NCI-H748 treated with DMSO at 0.1 percent for 48 hours (cell line): ENCODE measurements around the gene URB1.
"Not testable (repeated sequence)": the region's sequence is repeated elsewhere in the genome, so short reads cannot be mapped to it uniquely, and the experiment has no call there.

Source experiments
- DNase-seq: peaks from one replicate; lab custom pipeline; 2025; lab: John Stamatoyannopoulos, UW

Gene URB1

GRCh38 chr21:32319012-32319411 is 73.8 kb downstream of the URB1 start:
- no peak for DNase-seq

DNA sequence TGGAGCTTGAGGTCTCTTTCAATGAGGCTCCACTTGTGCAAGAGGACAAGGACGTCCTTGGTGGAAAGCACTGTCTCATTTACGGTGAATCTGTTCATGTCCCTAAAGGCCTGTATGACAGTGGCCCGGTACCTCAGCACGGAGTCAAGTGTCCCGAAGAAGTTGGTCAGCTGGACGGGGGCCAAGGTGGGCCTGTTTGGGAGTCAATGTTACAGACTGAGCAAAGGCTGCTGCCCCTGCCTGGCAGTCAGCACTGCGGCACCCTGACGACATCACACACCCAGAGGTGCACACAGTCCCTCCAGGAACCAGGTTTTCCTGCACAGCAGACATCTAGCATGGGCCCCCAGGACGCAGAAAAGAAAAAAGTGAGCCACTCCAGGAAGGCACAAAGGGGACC is 75.1 kb downstream of the URB1 start:
- DNase-seq = no peak

DNA sequence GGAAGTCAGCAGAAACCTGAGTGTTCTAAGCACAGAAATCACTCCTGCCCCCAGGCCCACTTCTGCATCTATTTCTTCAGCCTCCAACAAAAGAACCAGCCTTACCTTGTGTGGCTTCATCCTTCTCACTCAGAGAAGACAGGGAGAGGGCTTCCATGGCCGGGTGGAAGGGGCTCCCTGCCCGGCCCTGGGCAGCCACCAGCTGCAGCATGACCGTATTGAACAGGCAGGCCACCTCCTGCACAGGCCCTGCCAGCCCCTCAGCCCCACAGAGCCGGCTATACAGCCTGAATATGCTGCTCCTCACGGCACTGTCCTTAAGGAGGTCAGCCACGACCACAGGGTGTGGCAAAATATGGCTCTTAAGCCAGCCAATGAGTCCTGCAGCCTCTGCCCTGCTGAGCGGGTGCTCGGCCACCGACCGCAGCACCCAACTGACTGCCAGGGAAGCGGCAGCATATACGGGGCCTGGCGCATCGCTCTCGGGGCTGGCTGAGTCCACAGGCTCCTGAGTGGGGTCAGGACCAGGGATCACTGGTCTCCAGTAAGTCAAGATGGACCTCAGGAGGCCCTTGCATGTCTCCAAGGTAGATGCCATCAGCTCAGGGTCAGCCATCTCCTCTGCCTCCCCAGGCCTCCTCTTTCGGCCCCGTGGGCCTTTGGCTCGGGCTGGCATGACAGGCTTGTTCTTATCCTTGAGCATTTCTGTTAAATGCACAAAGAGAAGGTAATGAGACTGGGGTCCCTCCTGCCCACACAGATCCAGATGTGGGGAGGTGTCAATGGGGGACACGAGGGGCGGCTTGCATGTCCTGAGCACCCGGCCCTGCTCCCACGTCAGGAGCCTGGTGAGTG is 76.2 kb downstream of the URB1 start:
- no peak for DNase-seq

- DNase-seq = no peak
These were observed 77.1 kb downstream of the URB1 start for GRCh38 chr21:32315511-32316281.

DNA sequence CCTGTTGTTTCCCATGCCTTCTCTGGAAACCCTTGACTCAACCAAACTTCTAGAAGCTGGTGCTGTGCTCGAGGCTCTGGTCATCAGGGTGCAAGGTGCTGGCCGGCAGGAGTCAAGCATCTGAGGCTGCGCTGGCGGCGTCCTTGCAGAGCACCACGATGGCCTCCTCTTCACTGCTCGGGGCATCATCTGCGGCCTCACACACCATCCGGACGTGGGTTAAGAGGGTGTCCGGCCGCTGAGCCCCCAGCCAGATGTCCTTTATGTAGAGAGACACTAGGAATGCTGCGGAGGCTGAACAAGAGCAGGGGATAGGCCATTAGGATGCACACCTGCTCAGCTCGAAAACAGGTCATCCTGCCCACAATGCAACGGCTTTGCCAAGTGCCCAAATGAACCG is 78.0 kb downstream of the URB1 start:
- DNase-seq = no peak

DNA sequence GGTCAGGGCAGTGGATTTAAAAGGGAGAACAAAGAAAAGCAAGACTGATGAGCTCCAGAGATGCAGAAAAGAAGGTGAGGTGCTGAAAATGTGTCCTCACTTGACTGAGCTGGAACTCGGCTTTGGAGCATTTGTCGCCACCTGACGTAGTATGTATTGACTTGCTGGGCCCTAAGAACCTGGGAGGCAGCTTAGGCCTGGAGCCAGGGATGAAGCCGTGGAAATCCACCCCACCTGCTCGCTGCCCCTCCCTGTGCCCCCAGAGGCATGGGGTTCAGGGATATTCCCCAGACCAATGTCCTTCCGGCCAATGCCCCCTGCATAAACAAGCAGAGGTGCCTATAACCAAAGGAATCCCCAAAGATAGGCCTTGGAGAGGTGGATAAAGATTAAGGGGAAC is 79.8 kb downstream of the URB1 start:
- no peak for DNase-seq

- DNase-seq = no peak
These were observed 80.5 kb downstream of the URB1 start for GRCh38 chr21:32312326-32312725.

GRCh38 chr21:32311621-32312020 is 81.2 kb downstream of the URB1 start:
- DNase-seq = no peak

GRCh38 chr21:32310976-32311375 is 81.8 kb downstream of the URB1 start:
- not testable (repeated sequence) for DNase-seq

DNA sequence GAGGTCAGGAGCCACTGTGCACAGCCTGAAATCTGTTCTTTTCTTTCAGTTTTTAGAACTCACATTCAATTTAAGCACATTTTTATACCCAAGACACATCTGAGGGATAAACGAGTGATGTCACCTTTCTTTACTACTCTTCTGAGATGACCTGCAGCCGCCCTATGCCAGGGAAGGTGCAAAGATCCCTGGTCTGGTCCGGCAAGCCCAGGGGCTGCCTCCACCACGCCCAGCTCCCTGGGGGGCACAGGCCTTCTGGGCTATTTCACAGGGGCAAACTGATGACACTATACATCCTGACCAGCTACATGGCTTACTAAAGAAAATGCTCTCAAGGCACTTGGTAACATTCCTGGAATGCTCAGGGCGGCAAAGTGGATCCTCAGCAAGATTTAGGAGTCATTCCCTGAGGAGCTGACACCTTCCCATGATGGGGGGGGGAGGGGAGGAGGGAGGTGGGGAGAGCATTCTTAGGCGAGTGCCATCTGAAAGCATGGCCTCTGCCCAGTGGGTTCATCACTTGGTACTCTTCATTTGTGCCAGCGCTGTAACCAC is 82.8 kb downstream of the URB1 start:
- DNase-seq = no peak

GRCh38 chr21:32308696-32309095 is 84.1 kb downstream of the URB1 start:
- no peak for DNase-seq

DNA sequence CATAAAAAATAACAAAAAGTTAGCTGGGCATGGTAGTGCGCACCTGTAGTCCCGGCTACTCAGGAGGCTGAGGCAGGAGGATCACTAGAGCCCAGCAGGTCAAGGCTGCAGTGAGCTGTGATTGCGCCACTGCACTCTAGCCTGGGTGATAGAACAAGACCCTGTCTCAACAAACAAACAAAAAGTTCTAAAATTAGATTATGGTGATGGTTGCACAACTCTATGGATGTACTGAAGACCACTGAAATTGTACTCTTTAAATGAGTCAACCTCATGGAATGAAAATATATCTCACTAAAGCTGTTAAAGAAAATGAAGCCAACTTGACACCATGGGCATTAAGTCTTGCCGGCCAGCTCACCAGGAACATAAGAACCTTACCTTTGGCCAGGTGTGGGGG is 85.1 kb downstream of the URB1 start:
- no peak for DNase-seq

DNA sequence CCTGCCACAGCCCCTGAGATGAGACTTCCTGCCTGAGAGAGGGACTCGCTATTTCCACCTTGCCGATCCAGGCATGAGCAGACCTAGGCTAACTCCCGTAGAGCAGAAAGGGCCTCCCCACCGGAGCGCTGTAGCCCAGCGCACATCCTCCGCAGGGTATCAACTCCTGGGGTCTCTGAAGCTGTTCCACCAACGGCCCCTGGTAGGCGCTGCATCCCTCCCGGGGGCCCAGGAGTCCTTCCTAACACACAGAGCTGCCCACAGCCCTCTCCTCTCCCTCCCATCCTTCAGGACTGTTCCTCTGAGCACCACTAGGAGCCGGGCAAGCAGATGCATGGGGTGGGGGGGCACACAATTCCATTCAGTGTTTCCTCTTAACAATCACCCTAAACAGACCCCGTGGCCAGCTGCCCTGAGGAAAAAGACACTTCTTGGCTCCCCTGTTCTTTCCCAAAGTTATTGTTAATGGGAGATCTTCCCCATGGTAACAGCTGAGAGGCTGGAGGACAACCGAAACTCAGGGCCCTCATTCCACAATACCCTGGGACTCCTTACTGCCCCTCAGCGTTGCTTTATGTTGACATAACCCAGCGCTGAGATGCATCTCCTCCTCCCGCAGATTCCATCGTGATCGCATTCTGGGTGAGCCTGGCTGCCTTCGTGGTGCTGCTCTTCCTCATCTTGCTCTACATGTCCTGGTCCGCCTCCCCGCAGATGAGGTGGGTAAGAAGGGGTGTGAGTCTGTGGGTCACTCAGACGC is 86.6 kb downstream of the URB1 start:
- no peak for DNase-seq

GRCh38 chr21:32304998-32305397 is 87.8 kb downstream of the URB1 start:
- no peak for DNase-seq

GRCh38 chr21:32303385-32303784 is 89.4 kb downstream of the URB1 start:
- DNase-seq = no peak

DNA sequence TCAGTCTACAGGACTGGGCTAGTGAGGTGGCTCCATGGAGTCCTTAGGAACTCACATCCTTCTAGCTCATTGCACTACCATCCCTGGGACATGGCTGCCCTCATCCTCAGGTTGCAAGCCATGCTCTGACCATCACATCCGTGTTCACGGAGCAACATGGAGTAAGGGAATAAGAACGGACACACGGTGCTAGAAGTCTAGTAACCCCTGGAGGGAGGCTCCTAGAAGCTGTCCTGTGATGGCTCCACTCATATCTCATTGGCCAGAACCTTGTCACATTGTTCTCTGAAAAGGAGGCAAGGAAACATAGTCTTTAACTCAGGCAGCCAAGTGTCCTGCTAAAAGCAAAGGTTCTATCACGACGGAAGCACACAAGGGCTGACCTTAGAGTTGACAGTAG is 90.3 kb downstream of the URB1 start:
- no peak for DNase-seq

DNA sequence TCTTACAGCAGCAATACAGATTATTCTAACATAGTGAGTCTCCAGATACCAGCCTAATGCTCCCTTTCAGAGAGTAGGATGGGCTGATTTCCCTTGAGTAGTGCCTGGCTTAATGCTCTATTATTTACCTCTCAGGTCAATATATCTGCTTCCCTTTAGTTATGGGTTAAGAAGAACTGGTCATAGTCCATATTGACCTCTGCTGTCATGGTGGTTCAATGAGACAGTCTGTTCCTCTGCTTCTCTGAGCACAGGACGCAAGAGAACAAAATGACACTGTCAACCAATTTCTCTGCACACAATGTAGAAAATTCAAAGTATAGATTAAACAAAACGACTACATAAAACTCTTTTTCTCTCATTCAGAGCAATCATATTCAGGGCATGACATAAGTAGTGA is 91.2 kb downstream of the URB1 start:
- no peak for DNase-seq

DNA sequence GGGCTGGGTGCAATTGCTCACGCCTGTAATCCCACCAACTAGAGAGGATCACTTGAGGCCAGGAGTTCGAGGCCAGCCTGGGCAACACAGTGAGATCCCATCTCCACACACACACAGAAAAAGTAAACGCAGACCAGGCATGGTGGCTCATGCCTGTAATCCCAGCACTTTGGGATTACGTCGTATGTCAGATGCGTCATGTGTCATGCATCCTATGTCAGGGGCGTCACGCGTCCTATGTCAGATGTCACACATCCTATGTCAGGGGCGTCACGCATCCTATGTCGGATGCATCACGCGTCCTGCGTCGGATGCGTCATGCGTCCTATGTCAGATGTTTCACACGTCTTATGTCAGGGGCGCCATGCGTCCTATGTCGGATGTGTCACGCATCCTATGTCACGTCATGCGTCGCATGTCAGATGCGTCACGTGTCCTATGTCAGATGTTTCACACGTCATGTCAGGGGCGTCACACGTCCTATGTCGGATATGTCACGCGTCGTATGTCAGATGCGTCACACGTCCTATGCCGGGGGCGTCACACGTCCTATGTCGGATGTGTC is 92.6 kb downstream of the URB1 start:
- no peak for DNase-seq

- no peak for DNase-seq
These were observed 93.1 kb downstream of the URB1 start for GRCh38 chr21:32299695-32300094.

DNA sequence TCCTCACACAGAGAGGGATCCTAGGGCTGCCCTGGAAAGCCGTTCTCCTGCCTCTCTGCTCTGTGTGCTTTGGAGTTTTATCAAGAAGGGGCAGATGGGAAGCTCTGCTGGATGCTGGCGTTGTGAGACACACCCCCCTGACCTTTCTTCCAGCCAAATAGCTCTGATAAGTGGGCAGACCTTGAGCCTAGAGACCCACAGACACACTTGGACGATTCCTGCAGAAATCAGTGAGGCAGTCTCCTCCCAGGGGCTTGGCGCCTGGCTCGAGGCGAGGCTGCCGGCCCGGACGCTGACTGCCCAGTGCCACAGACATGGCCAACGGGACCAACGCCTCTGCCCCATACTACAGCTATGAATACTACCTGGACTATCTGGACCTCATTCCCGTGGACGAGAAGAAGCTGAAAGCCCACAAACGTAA is 94.1 kb downstream of the URB1 start, which contains the start of gene MRAP:
Gene MRAP, plus strand, starts transcription at position 198 of the 424 bp plus-strand sequence. Its CDS starts 117 bp downstream, at position 315.
- no peak for DNase-seq

GRCh38 chr21:32298148-32298559 is 94.7 kb downstream of the URB1 start:
- no peak for DNase-seq

GRCh38 chr21:32297449-32297848 is 95.4 kb downstream of the URB1 start:
- DNase-seq = no peak
